ENCODE results near the gene JPT2.

DNA sequence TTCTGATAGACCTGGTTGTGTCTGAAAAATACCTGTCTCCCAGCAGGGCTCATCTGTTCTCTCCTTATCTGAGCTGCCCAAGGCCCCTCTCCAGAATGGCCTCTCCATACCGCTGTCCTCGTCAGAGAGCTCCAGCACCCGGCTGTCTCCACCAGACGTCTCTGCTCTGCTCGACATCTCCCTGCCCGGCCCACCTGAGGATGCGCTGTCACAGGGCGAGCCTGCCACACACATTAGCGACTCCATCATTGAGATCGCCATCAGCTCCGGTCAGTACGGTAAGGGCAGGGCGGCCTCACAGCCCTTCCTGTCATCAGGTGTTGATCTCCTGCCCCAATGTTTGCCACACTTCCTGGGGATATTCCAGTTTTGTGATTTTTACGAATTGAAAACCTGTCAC is 10.2 kb upstream of the JPT2 start:
- TF ChIP-seq JUN (IDR thresholded peaks at IDR 0.05): no peak
- TF ChIP-seq, protein P1, sequence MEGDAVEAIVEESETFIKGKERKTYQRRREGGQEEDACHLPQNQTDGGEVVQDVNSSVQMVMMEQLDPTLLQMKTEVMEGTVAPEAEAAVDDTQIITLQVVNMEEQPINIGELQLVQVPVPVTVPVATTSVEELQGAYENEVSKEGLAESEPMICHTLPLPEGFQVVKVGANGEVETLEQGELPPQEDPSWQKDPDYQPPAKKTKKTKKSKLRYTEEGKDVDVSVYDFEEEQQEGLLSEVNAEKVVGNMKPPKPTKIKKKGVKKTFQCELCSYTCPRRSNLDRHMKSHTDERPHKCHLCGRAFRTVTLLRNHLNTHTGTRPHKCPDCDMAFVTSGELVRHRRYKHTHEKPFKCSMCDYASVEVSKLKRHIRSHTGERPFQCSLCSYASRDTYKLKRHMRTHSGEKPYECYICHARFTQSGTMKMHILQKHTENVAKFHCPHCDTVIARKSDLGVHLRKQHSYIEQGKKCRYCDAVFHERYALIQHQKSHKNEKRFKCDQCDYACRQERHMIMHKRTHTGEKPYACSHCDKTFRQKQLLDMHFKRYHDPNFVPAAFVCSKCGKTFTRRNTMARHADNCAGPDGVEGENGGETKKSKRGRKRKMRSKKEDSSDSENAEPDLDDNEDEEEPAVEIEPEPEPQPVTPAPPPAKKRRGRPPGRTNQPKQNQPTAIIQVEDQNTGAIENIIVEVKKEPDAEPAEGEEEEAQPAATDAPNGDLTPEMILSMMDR (IDR thresholded peaks at IDR 0.05): no peak
- TF ChIP-seq MYC (IDR thresholded peaks at IDR 0.05; ENCODE audit: borderline replicate concordance, low read length): no peak
- TF ChIP-seq POLR2A (IDR thresholded peaks at IDR 0.05; ENCODE audit: low read length): no peak
- no peak for TF ChIP-seq SREBF2 (IDR thresholded peaks at IDR 0.05)
- TF ChIP-seq, protein P2, sequence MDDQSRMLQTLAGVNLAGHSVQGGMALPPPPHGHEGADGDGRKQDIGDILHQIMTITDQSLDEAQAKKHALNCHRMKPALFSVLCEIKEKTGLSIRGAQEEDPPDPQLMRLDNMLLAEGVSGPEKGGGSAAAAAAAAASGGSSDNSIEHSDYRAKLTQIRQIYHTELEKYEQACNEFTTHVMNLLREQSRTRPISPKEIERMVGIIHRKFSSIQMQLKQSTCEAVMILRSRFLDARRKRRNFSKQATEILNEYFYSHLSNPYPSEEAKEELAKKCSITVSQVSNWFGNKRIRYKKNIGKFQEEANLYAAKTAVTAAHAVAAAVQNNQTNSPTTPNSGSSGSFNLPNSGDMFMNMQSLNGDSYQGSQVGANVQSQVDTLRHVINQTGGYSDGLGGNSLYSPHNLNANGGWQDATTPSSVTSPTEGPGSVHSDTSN (IDR thresholded peaks at IDR 0.05): no peak
- TF ChIP-seq, protein P3, sequence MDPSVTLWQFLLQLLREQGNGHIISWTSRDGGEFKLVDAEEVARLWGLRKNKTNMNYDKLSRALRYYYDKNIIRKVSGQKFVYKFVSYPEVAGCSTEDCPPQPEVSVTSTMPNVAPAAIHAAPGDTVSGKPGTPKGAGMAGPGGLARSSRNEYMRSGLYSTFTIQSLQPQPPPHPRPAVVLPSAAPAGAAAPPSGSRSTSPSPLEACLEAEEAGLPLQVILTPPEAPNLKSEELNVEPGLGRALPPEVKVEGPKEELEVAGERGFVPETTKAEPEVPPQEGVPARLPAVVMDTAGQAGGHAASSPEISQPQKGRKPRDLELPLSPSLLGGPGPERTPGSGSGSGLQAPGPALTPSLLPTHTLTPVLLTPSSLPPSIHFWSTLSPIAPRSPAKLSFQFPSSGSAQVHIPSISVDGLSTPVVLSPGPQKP (IDR thresholded peaks at IDR 0.05; ENCODE audit: low read depth, low read length): no peak
